PC-3 (cell line): ENCODE results near the gene ZNF557.
"Not testable (repeated sequence)": the region's sequence is repeated elsewhere in the genome, so short reads cannot be mapped to it uniquely, and the experiment has no call there.

Experiments used
- EZH2 ChIP-seq: fragments of 300-600 bp; sonication (generic); IDR thresholded peaks from one replicate; pipeline ENCODE4 v1.6.1; 2017; ENCODE audit warnings: antibody characterized with exemption, mild to moderate bottlenecking, low read length; ENCODE audit not compliant: unreplicated experiment
- TF ChIP-seq, protein P1 (sequence below): fragments of 300-600 bp; sonication (generic); conservative IDR thresholded peaks from 2 replicates; pipeline ENCODE4 v1.5.1; 2017; ENCODE audit warnings: antibody characterized with exemption, low read depth, mild to moderate bottlenecking, low read length

DNA sequence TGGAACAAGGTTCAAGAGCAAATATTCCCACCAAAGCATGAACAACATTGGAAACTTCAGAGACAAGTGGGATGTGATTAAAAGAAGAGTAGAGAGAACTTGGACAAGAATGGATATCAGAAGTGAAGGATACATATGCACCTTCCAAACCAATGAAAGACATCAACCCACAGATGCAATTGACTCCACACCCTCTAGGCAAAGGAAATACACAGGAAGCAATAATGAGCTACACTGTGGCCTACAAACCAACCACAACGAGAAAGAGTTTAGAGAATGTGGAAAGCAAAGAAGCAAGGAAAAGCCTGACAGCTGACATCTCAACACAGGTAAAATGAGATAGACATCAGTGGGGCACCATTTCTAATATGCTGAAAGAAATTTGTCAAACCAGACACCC is 40.7 kb upstream of the ZNF557 start:
- TF ChIP-seq, protein P1, sequence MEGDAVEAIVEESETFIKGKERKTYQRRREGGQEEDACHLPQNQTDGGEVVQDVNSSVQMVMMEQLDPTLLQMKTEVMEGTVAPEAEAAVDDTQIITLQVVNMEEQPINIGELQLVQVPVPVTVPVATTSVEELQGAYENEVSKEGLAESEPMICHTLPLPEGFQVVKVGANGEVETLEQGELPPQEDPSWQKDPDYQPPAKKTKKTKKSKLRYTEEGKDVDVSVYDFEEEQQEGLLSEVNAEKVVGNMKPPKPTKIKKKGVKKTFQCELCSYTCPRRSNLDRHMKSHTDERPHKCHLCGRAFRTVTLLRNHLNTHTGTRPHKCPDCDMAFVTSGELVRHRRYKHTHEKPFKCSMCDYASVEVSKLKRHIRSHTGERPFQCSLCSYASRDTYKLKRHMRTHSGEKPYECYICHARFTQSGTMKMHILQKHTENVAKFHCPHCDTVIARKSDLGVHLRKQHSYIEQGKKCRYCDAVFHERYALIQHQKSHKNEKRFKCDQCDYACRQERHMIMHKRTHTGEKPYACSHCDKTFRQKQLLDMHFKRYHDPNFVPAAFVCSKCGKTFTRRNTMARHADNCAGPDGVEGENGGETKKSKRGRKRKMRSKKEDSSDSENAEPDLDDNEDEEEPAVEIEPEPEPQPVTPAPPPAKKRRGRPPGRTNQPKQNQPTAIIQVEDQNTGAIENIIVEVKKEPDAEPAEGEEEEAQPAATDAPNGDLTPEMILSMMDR, result not testable (repeated sequence)
- TF ChIP-seq EZH2, result not testable (repeated sequence)
